Peyer's patch (tissue), 4 donors: ENCODE data around the gene KRT80. TPM values are rescaled to one million over a fixed set of nuclear protein-coding genes. Genes with fewer than 3 reads are reported as not detected.

Experiments
- total RNA-seq, 4 donors: library from RNA; depleted of rRNA; stranded (reverse); fragments of >200 nt; gene quantifications; one replicate each; pipeline ENCODE4 v1.1.0, GENCODE V29; 2016

KRT80 gene
- total RNA-seq, 4 donors from 2014 or later, result 0.13 to 0.38 TPM; not detected in 2

Other genes with a start within 250 kb of the KRT80 start
- gene ACVR1B, start 240.3 kb downstream of the KRT80 start, total RNA-seq, result 10 to 100 TPM in 3 of 4 donors, 1 to 10 TPM in 1; 9.1 to 71.6 (median 59.2) TPM
- gene TAMALIN, start 185.1 kb downstream of the KRT80 start, total RNA-seq, result 100 to 1,000 TPM in 1 of 4 donors, 10 to 100 TPM in 1, 1 to 10 TPM in 2; 1.2 to 112 (median 16.2) TPM
- 100 to 1,000 TPM in 1 of 4 donors, 10 to 100 TPM in 2, 1 to 10 TPM in 1; 3.9 to 265 (median 42.2) TPM for gene NR4A1, start 140.6 kb downstream of the KRT80 start, total RNA-seq
- gene ATG101, start 122.0 kb downstream of the KRT80 start, total RNA-seq, result 10 to 100 TPM; 31.5 to 39.6 (median 33.9) TPM
- gene SMIM41, start 112.3 kb downstream of the KRT80 start, total RNA-seq, result 1 to 10 TPM in 2 of 4 donors, not detected in 2; 1.4 to 6.6 TPM
- 1 to 10 TPM in 1 of 4 donors, under 1 TPM in 1, not detected in 2; 0.67 to 1.2 TPM for gene KRT7, start 41.2 kb upstream of the KRT80 start, total RNA-seq
- gene KRT86, start 82.6 kb upstream of the KRT80 start, total RNA-seq, result not detected
- gene KRT81, start 99.5 kb upstream of the KRT80 start, total RNA-seq, result not detected
- gene KRT83, start 129.4 kb upstream of the KRT80 start, total RNA-seq, result not detected
- not detected for gene KRT85, start 175.5 kb upstream of the KRT80 start, total RNA-seq
- not detected for gene KRT84, start 193.6 kb upstream of the KRT80 start, total RNA-seq
- not detected for gene KRT82, start 214.3 kb upstream of the KRT80 start, total RNA-seq
- not detected for gene KRT75, start 242.4 kb upstream of the KRT80 start, total RNA-seq